OCI-LY3 (cell line): ENCODE results near the gene HHLA2.

Source experiments
- CTCF ChIP-seq: fragments of 200-600, 300-600 bp; sonication (generic); IDR thresholded peaks from 2 replicates; pipeline ENCODE4 v1.5.1; 2014; ENCODE audit warnings: antibody characterized with exemption, low read length, low read depth
- EZH2phosphoT487 ChIP-seq: fragments of 200-600 bp; shearing (Covaris generic); IDR thresholded peaks from 2 replicates; pipeline ENCODE4 v1.6.1; 2018; ENCODE audit warnings: antibody characterized with exemption, mixed run types, low read depth

GRCh38 chr3:108302570-108302969 lies 6.2 kb downstream of the HHLA2 start:
- no peak for TF ChIP-seq CTCF
- TF ChIP-seq EZH2phosphoT487 = no peak
